ENCODE data around the gene MCM5.

MCM5 gene

GRCh38 chr22:35454416-35455054, 54.6 kb downstream of the MCM5 start:
- Histone ChIP-seq H3K9ac (ENCODE audit: low read length) (no peak overlapping the region), H3K4me2 (ENCODE audit: low read depth, low read length) (no peak overlapping the region), H3K79me2 (ENCODE audit: low read length) (no peaks in the 10 kb centered on the region), H2AFZ (ENCODE audit: low read length) (no peak overlapping the region), H3K27ac (ENCODE audit: low read length) (no peak overlapping the region), H3K36me3 (replicated peaks; ENCODE audit: insufficient read depth, low read length) (no peaks in the 10 kb centered on the region), H3K9me2 (replicated peaks; ENCODE audit: insufficient read depth, low read length) (no peaks in the 10 kb centered on the region), H3F3A (ENCODE audit: insufficient read depth, low read length) (no peaks in the 10 kb centered on the region), H3K4me1 (ENCODE audit: low read length) (no peaks in the 10 kb centered on the region), H4K20me1 (ENCODE audit: insufficient read depth, low read length) (no peaks in the 10 kb centered on the region), H3K4me3 (ENCODE audit: low read length) (no peak overlapping the region), H3K27me3 (replicated peaks; ENCODE audit: insufficient read depth, low read length) (no peaks in the 10 kb centered on the region), H3K9me3 (replicated peaks; ENCODE audit: insufficient read depth, low read length) (no peaks in the 10 kb centered on the region)
- DNase-seq: no peak
- TF ChIP-seq EZH2phosphoT487 (IDR thresholded peaks at IDR 0.05; ENCODE audit: low read length) (no peak), CTCF (IDR thresholded peaks at IDR 0.05; ENCODE audit: low read length) (no peak), EZH2 (optimal IDR thresholded peaks at IDR 0.05; ENCODE audit: low read depth, low read length) (no peak)

GRCh38 chr22:35455529-35455928, 55.6 kb downstream of the MCM5 start:
- H3K27me3 ChIP-seq (replicated peaks; ENCODE audit: insufficient read depth, low read length): no peaks in the 10 kb centered on the region
- H3K9ac ChIP-seq (ENCODE audit: low read length): no peak overlapping the region
- TF ChIP-seq EZH2phosphoT487 (IDR thresholded peaks at IDR 0.05; ENCODE audit: low read length) (no peak), CTCF (IDR thresholded peaks at IDR 0.05; ENCODE audit: low read length) (no peak), EZH2 (optimal IDR thresholded peaks at IDR 0.05; ENCODE audit: low read depth, low read length) (no peak)
- no peaks in the 10 kb centered on the region for H3K9me3 ChIP-seq (replicated peaks; ENCODE audit: insufficient read depth, low read length)
- no peak overlapping the region for H3K4me2 ChIP-seq (ENCODE audit: low read depth, low read length)
- no peak overlapping the region for H3K27ac ChIP-seq (ENCODE audit: low read length)
- no peaks in the 10 kb centered on the region for H4K20me1 ChIP-seq (ENCODE audit: insufficient read depth, low read length)
- no peaks in the 10 kb centered on the region for H3F3A ChIP-seq (ENCODE audit: insufficient read depth, low read length)
- no peaks in the 10 kb centered on the region for H3K9me2 ChIP-seq (replicated peaks; ENCODE audit: insufficient read depth, low read length)
- no peak for DNase-seq
- H3K79me2 ChIP-seq (ENCODE audit: low read length): no peaks in the 10 kb centered on the region
- H3K4me3 ChIP-seq (ENCODE audit: low read length): no peak overlapping the region
- no peaks in the 10 kb centered on the region for H3K4me1 ChIP-seq (ENCODE audit: low read length)
- no peak overlapping the region for H2AFZ ChIP-seq (ENCODE audit: low read length)
- no peaks in the 10 kb centered on the region for H3K36me3 ChIP-seq (replicated peaks; ENCODE audit: insufficient read depth, low read length)

- no peaks in the 10 kb centered on the region for H3K9me3 ChIP-seq (replicated peaks; ENCODE audit: insufficient read depth, low read length)
- H3K4me2 ChIP-seq (ENCODE audit: low read depth, low read length): no peak overlapping the region
- no peaks in the 10 kb centered on the region for H3K9me2 ChIP-seq (replicated peaks; ENCODE audit: insufficient read depth, low read length)
- no peak for DNase-seq
- no peak overlapping the region for H3K9ac ChIP-seq (ENCODE audit: low read length)
- H3K27me3 ChIP-seq (replicated peaks; ENCODE audit: insufficient read depth, low read length): no peaks in the 10 kb centered on the region
- no peaks in the 10 kb centered on the region for H3K79me2 ChIP-seq (ENCODE audit: low read length)
- no peaks in the 10 kb centered on the region for H4K20me1 ChIP-seq (ENCODE audit: insufficient read depth, low read length)
- H3K36me3 ChIP-seq (replicated peaks; ENCODE audit: insufficient read depth, low read length): no peaks in the 10 kb centered on the region
- H3K4me3 ChIP-seq (ENCODE audit: low read length): no peak overlapping the region
- H2AFZ ChIP-seq (ENCODE audit: low read length): no peak overlapping the region
- H3K4me1 ChIP-seq (ENCODE audit: low read length): no peaks in the 10 kb centered on the region
- H3F3A ChIP-seq (ENCODE audit: insufficient read depth, low read length): no peaks in the 10 kb centered on the region
- TF ChIP-seq EZH2 (optimal IDR thresholded peaks at IDR 0.05; ENCODE audit: low read depth, low read length): no peak
- no peak for TF ChIP-seq CTCF (IDR thresholded peaks at IDR 0.05; ENCODE audit: low read length)
- H3K27ac ChIP-seq (ENCODE audit: low read length): no peak overlapping the region
These were observed 56.8 kb downstream of the MCM5 start for GRCh38 chr22:35456757-35457156.
